ENCODE data around the gene N4BP2. TPM values are rescaled to one million over a fixed set of nuclear protein-coding genes. Genes with fewer than 3 reads are reported as not detected.

Gene N4BP2
- total RNA-seq, 1 experiment from 2014 or later: 31.7 TPM

- Mint-ChIP-seq H3K4me1 (peaks cover 9% of the 10 kb centered on the region), H3K36me3 (peaks cover 10% of the 10 kb centered on the region), H3K27ac (no peak overlapping the region), H3K27me3 (ENCODE audit: low read depth) (no peaks in the 10 kb centered on the region), H3K4me3 (no peak overlapping the region), H3K9me3 (peaks cover 11% of the 10 kb centered on the region)
- CTCF ChIA-PET: interaction anchor here (0.6 to 1.4 kb wide), 3 partner anchors 153 to 483 kb away, joined by 3 to 7 read pairs (median 3); no protein-coding TSS in a partner anchor
- POLR2A ChIA-PET: no interaction called here
- no peak for DNase-seq (ENCODE audit: low spot score)
- TF ChIP-seq E2F5 (CRISPR knock-in tag; IDR thresholded peaks at IDR 0.05): no peak
- no peak for ATAC-seq
Measured at GRCh38 chr4:40164459-40164858, 107.8 kb downstream of the N4BP2 start.

- no peak overlapping the region for H3K4me3 Mint-ChIP-seq
- H3K9me3 Mint-ChIP-seq: peaks cover 11% of the 10 kb centered on the region
- ChIA-PET POLR2A (no interaction called here), CTCF (interaction anchor here (1.4 kb wide), 1 partner anchor 151 kb away, joined by 7 read pairs; no protein-coding TSS in a partner anchor)
- ATAC-seq: no peak
- H3K36me3 Mint-ChIP-seq: peaks cover 10% of the 10 kb centered on the region
- no peak for DNase-seq (ENCODE audit: low spot score)
- H3K27ac Mint-ChIP-seq: no peak overlapping the region
- H3K4me1 Mint-ChIP-seq: peaks cover 5% of the 10 kb centered on the region
- no peaks in the 10 kb centered on the region for H3K27me3 Mint-ChIP-seq (ENCODE audit: low read depth)
- TF ChIP-seq ZNF512 (CRISPR knock-in tag; IDR thresholded peaks at IDR 0.05; ENCODE audit: borderline replicate concordance) (no peak), GRHL2 (CRISPR knock-in tag; IDR thresholded peaks at IDR 0.05; ENCODE audit: insufficient replicate concordance, severe bottlenecking) (no peak), ZNF232 (CRISPR knock-in tag; IDR thresholded peaks at IDR 0.05) (no peak), AFF4 (CRISPR knock-in tag; IDR thresholded peaks at IDR 0.05; ENCODE audit: borderline replicate concordance) (no peak), E2F1 (CRISPR knock-in tag; IDR thresholded peaks at IDR 0.05) (no peak), TEAD1 (CRISPR knock-in tag; IDR thresholded peaks at IDR 0.05) (no peak), PRDM15 (CRISPR knock-in tag; IDR thresholded peaks at IDR 0.05) (no peak), CREB1 (CRISPR knock-in tag; IDR thresholded peaks at IDR 0.05) (no peak), CREM (CRISPR knock-in tag; IDR thresholded peaks at IDR 0.05) (no peak), E2F4 (CRISPR knock-in tag; IDR thresholded peaks at IDR 0.05; ENCODE audit: borderline replicate concordance, low read depth) (no peak), FOXP4 (CRISPR knock-in tag; IDR thresholded peaks at IDR 0.05) (no peak), NR3C1 (CRISPR knock-in tag; conservative IDR thresholded peaks at IDR 0.05; ENCODE audit: low read depth) (no peak), ZNF671 (CRISPR knock-in tag; IDR thresholded peaks at IDR 0.05) (no peak), SOX15 (CRISPR knock-in tag; IDR thresholded peaks at IDR 0.05) (no peak), RELA (CRISPR knock-in tag; IDR thresholded peaks at IDR 0.05; ENCODE audit: borderline replicate concordance) (no peak), MAX (CRISPR knock-in tag; IDR thresholded peaks at IDR 0.05) (no peak)
Measured at GRCh38 chr4:40165916-40166315, 109.3 kb downstream of the N4BP2 start.

Measured in WTC11 (cell line).